NCI-H146 treated with DMSO at 0.1 percent for 48 hours (cell line): ENCODE results near the gene HOXA3.
A peak's percentile ranks its signal among the peaks of the same experiment; 100 is the strongest.

ENCODE experiments used
- DNase-seq: peaks from one replicate; lab custom pipeline; 2025; ENCODE audit not compliant: unreplicated experiment; lab: John Stamatoyannopoulos, UW

The HOXA3 gene

DNA sequence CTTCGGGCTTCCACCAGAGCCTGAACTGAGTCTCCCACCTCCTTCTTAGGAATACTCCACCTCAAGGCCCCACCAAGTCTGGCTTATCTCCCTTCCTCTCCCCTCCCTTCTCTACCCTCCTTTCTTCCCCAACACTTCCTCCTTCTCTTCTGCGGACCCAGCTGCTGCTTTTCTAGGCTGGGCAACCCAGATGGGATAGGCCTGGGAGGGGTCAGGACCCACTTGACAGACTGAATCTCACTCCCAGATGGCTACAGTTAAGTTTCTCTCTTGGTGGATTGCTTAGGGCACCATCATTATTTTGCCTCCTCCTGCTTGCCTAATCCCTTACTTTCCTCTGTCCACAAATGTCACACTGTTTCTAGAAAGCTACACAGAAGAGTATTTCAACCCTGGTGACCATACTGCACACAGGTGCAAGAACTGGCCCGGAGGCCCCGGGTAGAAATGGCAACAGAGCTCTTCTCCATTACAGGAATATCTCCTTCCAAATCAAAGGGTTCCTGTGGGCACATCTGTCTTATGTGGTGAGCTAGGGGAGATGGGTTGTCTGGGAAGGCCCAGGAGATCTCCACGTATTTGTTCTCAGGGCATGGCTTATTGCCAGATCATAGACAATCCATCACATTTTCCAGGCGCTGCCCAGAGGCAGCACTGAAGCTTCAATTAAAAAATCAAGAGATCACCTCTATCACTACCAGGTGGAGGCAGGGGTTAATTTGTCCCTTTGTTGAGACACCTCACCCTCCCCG, 37.8 kb upstream of the HOXA3 start:
- DNase-seq = no peak

DNA sequence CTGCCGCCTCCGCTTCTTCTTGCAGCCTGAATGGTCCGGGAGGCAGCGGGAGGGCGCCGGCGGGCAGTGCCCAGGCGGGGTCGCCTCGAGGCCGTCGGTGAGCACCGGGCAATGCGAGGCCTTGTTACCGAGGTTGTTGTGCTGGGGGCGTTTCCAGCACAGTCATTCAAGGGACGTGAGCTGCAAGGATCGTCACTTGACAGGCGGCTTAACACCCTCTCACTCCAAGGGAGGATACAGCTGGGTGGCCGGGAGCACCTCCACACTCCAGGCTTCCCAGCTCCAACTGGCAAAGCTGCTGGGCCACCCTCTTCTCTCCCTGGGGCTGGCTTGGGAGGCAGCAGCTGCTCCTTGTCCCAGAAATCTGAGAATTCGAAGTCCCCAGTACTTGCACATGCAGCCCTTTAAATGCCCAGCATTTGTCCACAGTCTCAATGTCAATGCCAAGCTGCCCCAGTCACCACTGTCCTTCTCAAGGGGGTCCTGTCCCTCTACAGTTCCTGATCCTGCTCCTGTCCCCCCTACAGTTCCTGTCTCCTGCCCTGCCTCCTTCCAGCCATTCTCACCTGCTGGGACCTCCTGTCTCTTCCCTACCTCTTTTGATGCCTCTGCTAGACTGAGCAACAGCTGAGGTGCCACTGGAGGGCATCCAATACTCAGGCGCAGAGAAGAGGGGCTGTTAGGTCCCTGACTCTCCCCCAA, 37.1 kb upstream of the HOXA3 start:
- DNase-seq = no peak

DNA sequence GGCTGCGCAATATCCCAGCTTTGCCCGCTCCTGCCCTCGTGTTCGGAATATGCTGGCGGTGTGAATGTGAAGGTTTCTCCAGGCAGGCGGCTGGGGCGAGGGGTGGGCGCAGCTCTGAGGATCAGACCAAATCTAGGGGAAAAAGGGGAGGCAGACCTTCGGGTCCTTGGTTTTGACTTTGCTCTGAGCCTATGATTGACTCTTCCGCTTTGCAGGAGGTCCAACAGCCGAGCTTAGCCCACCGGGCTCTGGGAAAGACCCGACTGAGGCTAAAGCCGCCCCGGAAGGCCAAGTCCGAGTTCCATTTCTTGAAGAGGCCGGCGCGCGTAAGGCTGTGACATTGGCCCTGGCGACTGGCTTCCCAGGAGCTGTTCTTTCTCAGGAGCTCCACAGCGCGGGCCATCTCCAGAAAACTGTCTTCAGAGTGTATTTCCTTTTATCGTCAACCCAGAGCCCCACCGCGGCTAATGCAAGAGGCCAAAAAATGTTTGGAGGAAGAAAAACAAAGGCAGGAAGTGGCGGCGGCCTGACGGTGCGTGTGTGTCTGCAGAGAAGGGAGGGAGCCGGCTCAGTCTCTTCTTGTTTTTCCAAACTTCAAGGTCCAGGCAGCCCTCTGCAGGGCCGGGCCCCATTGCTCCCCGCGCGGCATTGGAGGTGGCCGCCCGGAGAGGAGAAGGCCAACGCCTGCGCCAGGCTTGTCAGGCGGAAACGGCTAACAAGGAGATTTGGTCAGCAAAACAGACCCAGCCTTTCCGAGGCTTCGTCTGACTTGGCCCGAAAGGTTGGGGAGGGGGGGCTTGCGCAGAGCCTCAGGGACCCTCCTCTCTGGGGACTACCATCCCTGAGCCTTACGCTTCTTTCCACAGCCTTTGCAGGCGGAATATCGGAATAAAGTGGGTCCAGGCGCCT, 36.3 kb upstream of the HOXA3 start:
- no peak for DNase-seq

DNA sequence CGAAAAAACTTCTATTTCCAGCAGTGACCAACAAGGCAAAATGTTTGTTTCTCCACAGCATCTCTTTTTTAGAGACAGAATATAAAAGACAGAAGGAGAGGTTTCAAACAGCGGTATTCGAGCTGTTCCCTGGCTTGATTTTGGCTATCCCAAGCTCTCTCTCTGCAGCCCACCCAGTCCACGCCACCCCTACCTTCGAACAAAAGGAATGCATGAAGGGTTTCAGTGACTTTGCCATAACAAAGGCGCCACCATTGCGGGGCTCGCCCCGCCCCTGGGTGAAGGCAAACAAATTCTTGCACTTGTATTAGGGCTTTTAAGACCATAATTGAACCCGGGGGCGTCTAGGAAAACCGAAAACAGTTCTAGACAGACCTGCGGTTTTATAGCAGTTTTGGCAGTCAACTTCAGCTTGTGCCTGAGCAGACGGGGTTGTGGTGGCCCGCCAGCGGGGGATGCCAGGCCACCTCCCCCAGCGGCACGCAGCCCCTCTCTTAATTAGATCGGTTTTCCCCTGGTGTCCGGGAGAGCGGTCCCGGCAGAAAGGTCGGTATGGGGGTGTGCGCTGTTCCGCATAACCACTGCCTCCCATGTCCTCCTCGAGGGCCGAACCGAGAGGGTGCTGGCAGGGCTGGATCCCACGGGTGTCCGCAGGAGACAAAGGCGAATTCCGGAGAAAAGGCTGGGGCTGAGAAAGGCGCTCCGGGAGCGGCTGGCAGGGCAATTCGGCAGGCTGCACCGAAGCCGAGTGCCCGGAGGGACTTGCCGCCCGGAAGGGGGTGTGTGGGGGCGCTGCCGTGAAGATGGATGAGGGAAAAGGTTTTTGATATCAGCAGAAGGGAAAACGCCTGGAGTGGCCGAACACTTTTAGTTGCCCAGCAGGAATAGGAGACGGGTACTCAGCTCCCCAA, 35.3 kb upstream of the HOXA3 start:
- no peak for DNase-seq

DNA sequence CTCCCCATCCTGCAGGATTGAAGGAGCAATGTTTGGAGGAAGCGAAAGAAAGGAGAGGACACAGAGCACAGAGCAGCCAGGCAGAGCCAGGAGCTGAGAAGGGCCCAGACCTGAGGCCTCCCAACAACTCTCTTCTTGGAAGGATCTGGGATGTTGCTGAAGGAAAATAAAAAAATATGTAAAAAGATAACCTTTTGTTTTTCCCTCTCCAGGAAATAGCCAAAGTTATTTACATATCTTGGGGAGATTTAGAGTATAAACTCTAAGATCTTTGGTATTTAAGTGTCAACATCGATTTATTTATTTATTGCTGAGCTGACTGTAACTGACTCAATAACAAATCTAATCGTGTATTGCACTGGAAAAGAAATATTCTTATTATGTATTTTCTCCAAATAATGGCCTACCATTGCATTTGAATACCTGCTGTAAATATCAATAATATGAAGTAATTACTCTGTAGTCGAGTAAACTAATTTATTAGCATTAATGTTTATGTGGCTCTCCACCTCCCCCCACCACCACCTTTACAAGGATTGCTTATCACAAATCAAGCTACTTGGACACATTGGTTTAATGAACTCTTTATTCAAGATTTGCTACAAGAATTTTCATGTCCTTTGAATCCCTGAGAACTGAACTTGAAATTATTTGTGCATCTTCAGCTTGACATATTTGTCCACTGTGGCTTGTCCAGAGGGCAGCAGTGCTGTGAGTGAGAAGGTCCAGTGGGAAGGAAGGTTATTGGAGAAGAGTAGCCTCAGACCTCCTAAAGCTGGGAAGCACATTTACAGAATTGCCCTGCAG, 34.5 kb upstream of the HOXA3 start:
- no peak for DNase-seq

DNA sequence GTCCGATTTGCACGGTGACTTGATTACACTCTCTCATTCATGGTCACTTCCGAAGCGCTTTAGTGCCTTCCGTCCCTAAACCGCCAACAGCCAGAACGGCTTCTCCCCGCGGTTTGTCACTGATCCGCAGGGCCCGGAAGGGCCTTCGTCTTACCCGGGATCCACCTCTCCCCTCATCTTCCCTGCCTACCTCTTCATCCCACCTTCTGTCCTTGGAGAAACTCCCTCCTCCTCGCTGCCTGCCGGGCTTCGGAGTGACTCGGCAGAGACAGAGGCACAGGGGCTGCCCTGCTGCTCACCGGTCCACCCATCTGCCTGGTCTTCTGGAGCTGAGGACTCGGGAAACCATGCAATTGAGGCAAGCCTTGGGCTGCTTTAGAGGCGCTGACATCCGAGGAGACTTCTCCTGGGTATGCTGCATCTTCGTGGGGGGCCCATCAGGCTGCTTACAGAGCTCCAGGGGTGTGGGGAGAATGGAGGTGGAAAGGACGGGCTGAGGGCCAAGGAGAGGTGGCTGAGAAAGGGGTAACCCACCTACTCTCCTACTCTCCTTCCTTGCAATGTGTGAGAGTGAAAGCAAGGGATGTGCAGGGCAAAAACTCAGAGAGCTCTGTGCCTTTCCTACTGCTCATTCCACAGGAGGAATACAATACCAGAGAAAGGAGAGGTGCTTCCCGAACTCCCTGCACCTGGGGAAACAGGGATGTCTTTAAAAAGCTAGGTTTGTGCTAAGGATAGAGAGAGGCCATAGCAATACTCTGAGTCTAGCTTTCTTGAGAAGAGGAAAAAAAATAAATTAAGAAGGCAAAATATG, 33.7 kb upstream of the HOXA3 start:
- DNase-seq = no peak

DNA sequence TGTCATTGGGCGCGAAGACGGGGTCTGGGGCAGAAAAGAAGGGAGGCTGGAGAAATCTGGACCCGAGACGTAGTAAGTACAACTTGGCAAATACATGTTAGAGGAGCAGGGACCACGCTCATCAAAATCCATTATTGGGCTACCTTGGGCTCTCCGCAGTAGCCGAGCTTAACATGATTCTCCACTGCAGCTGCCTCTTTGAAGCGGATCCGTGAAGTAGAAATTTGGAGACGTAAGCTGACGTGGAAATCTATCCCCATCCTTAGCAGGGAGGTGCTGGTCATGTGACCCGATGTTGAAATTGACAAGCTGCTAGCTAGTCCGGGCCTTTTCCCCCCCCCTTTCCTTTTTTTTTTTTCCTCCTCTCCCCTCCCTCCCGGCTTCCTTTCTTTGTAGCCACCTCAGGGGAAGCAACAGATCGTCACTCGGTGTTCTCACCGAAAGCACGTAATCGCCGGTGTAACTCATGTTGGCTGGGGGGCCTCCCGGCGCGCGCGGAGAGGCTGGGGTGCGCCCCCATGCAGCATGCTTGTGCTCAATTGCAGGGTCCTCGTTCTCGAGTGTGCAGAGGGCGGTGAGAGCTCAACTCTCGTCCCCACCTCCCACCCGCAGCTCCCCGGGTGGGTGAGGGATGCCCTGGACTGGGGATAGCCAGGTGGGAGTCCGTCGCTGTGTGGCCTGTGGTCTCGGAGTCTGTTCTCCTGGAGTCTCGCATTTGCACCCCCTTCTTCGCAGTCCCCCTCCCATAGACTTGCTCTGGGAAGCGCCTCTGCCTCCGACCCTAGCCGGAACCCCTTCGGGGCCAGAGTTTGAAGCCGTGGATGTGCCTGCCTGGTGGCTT, 32.9 kb upstream of the HOXA3 start, which contains the start of gene HOXA11:
Gene HOXA11, minus strand, starts transcription at position 220 of the 841 bp plus-strand sequence. Its CDS starts 88 bp downstream, at position 132.
- no peak for DNase-seq

DNA sequence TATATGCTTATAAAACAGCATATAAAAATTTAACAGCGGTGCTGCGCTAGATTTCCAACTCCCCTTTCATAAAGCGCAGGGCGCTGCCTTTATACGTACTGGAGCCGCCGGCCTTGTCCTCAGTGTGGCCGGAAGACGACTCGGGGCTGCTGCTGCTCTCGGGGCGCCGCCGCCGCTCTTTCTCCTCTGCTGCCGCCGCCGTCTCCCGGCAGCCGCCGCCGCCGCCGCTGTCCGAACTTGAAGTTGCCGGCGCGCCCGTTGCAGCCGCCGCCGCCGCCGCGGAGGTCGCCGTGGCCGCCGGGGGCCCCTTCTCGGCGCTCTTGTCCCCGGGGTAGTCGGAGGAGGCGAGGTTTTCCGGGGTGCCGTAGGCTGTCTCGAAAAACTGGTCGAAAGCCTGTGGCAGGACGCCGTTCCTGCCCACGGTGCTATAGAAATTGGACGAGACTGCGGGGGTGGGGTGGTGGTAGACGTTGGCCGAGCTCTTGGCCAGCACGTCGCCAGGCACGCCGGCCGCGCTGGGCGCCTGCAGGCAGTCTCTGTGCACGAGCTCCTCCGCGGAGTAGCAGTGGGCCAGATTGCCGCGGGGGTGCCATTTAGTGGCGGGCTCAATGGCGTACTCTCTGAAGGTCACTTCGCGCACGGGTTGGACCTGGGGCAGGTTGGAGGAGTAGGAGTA, 32.1 kb upstream of the HOXA3 start:
- DNase-seq = no peak

DNA sequence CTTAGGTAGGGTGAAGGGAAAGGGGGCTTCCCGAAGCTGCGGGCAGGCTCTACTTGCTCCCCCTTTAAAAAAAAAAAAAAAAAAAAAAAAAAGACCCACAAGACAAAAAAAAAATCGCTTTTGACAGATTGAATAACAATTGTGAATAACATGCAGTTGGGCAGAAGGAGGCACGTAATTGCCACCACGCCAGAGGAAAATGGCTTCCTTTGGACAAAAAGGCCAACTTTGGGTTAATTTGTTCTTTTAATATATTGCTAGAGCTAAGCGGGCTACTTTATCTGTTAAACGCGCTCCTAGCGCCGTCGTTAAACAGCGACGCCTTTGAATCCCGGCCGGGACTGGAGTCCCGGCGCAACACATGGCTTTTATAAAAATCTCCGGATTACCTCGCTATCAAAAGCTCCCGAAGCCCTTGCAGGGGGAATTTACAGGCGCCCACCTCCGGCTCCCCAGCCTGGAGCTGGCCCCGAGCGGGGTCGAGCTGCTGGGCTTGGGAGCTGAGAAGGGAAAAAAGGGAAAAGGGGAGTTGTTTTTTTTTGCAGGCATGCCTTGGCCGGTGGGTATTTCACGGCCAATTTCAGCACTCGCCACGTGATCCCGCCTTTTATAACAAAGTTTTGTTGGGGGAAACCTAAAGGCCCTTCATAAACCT, 31.4 kb upstream of the HOXA3 start:
- DNase-seq = peak; percentile 33

DNA sequence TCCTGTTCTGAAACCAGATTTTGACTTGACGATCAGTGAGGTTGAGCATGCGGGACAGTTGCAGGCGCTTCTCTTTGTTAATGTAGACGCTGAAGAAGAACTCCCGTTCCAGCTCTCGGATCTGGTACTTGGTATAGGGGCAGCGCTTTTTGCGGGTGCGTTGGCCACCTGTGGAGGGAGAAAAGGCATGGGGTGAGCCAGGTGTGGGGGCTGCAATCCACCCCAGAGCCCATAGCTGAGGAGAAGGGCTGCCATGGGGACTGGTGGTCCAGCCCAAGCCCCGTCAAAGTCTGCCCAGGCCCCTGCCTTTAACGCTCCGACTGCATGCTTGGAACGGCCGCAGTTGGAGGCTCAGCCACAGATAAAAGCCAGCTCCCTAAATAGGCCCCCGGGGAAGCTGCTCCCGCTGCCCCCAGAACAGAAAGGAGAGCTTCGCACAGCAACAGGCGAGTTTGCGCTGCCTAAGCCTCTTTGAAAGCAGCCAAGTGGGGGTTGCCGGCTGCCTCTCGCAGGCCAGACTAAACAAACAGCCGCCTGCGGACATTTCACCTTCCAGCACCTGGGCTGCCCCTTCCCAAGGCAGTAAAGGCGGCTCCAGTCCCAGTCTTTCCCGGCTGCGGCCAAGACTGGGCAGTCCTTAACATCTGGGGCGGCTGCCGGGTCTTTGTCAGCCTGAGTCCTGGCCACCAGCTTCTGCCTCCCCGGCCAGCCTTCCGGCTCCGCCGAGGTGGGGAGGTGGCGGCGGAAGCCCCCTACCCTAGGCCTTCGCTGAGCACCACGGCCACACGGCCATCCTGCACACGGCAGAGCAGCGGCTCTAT, 30.7 kb upstream of the HOXA3 start:
- peak; percentile 23 for DNase-seq

DNA sequence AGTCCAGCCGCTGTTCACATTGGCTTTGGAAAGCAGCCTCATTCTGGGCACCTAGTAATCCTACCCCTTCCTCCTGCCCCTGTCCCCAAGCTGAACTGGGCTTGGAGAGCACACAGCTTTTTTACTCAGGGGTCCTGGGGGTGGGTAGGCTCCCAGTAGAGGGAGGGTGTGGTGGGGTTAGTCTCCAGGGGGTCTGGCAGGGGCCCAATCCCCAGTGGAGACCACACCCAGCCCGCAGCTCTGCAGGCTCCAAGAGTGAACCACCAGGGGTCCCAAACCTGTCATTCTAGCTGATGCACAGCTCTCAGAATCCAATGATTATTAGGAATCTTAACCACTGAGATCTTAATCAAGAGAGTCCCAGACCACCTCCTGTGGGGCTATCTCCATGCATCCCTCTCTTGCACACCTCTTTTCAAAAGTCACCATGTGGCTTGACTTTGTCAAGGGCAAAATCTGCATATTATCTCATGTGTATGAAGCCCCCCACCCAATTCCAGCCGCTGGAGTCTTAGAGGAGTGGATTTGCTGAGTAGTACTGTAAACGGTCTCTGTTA, 30.0 kb upstream of the HOXA3 start:
- DNase-seq = no peak

DNA sequence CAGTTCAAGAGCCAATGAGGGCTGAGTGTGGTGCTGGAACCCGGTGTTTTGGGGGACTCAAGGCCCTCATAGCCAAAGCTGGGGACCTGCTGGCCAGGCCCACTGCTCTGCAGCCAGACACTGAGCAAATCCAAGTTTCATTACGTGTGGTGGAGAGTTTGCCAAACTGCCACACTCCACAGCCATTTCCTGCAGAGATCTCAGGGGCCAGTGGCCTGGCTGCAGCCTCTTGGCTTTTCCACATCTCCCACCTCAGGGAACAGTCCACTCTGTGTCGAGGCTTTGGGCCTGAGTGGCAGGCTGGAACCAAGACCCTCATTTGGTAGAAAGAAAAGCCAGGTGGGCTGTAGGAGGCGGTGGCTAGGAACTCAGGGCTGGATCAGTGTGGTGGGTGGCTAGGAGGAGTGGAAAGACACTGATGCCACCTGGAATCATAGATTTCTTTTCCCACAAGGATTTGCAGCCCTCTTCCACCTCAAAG, 29.5 kb upstream of the HOXA3 start:
- no peak for DNase-seq

DNA sequence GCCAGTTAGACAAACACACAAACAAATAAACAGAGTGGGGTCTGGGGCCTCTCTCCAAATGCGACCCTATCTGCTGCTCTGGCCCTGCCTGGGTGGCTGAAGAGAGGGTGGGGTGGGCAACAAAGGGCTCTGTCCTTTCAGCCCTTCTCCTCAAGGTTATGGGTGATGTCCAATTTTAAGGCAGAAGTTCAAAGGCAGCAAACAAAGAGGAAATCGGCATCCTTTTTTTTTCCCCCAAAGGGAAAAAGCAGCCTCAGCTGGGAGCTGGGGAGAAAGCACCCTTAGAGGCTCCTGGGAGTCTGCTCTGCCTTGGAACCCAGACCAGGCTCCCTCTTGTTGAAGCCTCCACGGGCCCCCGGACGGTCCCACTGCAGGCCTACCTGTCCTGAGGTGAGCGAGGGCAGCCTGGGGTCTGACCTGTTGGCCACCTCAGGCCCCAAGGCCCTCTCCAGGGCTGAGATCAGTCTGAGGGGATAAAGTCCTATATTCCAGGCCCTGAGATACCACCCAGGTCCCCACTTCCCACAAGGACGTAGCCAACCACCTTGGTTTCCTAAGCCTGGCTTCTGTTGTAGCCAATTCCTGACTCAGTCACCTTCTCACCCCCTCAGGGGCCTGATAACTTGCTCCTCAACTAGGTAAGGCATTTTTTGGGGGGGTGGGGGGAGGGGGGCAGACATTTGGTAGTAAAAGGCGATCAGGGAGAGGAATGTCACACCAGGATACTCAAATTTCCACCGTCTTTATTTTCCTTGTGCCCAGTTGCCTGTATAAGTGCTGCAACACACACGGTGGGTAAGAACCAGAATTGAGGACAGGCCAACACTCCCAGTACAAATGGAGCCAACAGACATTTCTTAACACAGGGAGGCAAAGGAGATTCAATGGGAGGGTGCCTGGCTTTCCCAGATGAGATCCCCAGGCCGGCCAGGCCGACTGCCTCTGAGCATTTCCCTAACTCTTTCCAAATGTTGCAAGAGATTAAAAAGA, 28.3 kb upstream of the HOXA3 start:
- DNase-seq = no peak
